Right lobe of liver (tissue), 6 donors: ENCODE results near the gene CYREN. TPM values are rescaled to one million over a fixed set of nuclear protein-coding genes. Genes with fewer than 3 reads are reported as not detected.

Experiments
- ATAC-seq, 4 donors: fragments of 200-7000 bp; cut with Tn5 transposase; one replicate each; pipeline ENCODE4 v1.9.1; 2020; ENCODE audit warnings: mild to moderate bottlenecking in 4 of 4, moderate library complexity in 4 of 4
- DNase-seq, 3 donors: peaks; one replicate each; pipeline ENCODE4 v3.0.0-alpha.2; 2020
- H3K27ac ChIP-seq, 3 donors: fragments of 200-600 bp; one replicate each; pipeline ENCODE4 v1.8.0; 2022
- H3K27me3 ChIP-seq, 2 donors: fragments of 200-600 bp; one replicate each; pipeline ENCODE4 v1.8.0; 2022
- H3K36me3 ChIP-seq, 4 donors: fragments of 200-600 bp; sonication (generic) in 1 of 4; one replicate each; pipeline versions ENCODE4 v1.5.1 to v1.8.0; 2017 to 2022; ENCODE audit warnings: control low read depth in 1 of 4
- H3K4me1 ChIP-seq, 4 donors: fragments of 200-600 bp; sonication (generic) in 1 of 4; one replicate each; pipeline versions ENCODE4 v1.5.1 to v1.8.0; 2017 to 2022; ENCODE audit warnings: control low read depth in 1 of 4
- H3K4me3 ChIP-seq, 3 donors: fragments of 200-600 bp; one replicate each; pipeline ENCODE4 v1.8.0; 2022
- H3K9me3 ChIP-seq, 4 donors: fragments of 200-600 bp; sonication (generic) in 1 of 4; one replicate each; pipeline versions ENCODE4 v1.5.1 to v1.8.0; 2017 to 2022; ENCODE audit warnings: control low read depth in 1 of 4
- CTCF ChIP-seq, 4 donors: fragments of 200-600 bp in 3 of 4; fragments of 450-650 bp in 1 of 4; IDR thresholded peaks; one replicate each; pipeline versions ENCODE4 v1.5.1 to v1.8.0; 2016 to 2022; ENCODE audit warnings: antibody characterized with exemption in 4 of 4, mild to moderate bottlenecking in 2 of 4
- POLR2A ChIP-seq: fragments of 450-650 bp; IDR thresholded peaks from one replicate; pipeline ENCODE4 v1.6.1; 2017; ENCODE audit warnings: antibody characterized with exemption, mild to moderate bottlenecking
- WGBS: methylation state at CpG from one replicate; pipeline ENCODE4 v1.1.6; 2018; ENCODE audit warnings: low coverage, low lambda C conversion rate; ENCODE audit not compliant: insufficient coverage; ENCODE audit errors: missing lambda C conversion rate; 5-methylcytosine and 5-hydroxymethylcytosine counted together
- intact Hi-C, 2 donors: fragments of 100-400 bp; cut with DNase I; formaldehyde crosslinking; loops; one replicate each; pipeline versions ENCODE4 v1.11.2 to v1.14.1; 2022
- long read RNA-seq: library from polyadenylated mRNA; unstranded; transcript quantifications from one replicate; pipeline ENCODE4 v2.0.0, GENCODE V29; 2019
- total RNA-seq, 6 experiments: library from RNA; depleted of rRNA in 2 of 6; stranded (reverse); fragments of >200 nt in 2 of 6; fragmentation: NEBNext Ultra II Directional in 3 of 6; extraction: Animal tissue kit (Norgen Biotek cat#: 25700) in 3 of 6; gene quantifications; one replicate each; pipeline versions ENCODE4 v1.1.0 to v1.2.4, GENCODE V29; 2016 to 2023
- donor health status: DM: no; HTN: yes; CAD: no.
- donor health status: DM: no; HTN: no; CAD: no.
- donor health status: DM: no; HTN: no; CAD: no.
- donor health status: DM: no; HTN: yes; CAD: no.
- donor health status: DM: no; HTN: yes; CAD: no.

Gene CYREN
- 10 to 100 TPM; 11.5 to 17.1 (median 15.0) TPM for total RNA-seq
- long read RNA-seq, partial matches to known transcripts: 1 of 7 reads
- long read RNA-seq, other reads (novel, unspliced or antisense): 4 of 7 reads

DNA sequence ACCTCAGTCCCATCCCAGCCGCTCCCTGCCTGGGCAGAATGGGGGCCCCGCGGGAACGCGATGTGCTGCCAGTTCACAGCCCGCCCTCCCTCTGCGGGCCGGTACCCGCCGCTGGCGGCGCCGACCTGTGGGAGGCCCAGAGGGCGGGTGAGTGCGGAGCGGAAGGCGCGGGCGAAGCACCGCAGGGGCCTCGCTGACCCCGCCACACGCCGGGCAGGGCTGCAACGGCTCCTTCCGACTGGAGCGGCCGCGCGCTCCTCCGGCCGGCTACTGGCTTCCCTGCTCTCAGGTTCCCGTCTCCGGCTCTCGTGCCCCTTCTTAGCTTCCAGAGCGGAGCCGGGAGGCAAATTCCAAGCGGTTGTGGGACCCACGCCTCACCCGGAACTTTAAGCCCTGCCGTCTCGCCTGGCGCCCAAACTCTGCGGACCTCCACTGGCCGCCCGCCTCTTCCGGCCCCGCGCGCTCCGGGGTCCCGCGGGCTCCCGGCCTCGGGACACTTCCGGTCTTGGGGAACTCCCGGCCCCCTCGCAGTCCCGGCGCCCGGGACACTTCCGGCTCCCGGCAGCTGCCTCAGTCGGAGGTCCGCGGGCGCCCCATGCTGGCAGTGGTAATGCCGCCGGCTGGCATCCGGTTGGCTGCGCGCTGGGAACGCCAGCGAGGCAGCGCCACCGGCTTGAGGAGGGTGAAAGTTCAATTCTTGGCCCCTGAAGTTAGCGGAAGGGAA, at the start of gene CYREN:
CYREN (minus strand) TSS at position 434 of the 724 bp plus-strand sequence. CDS start 1,785 bp downstream, outside the sequence.
- Histone ChIP-seq H3K27me3 (no peaks in the 10 kb centered on the region), H3K4me3 (peak within 1 kb of the TSS; percentile 86 to 98 (median 88)), H3K4me1 (peaks cover 0 to 32% (median 6%) of the 10 kb centered on the region in 4 donors), H3K36me3 (peaks cover 0 to 28% (median 0%) of the 10 kb centered on the region in 4 donors), H3K9me3 (no peaks in the 10 kb centered on the region), H3K27ac (peak within 1 kb of the TSS; percentile 97 to 99 (median 98))
- 0% methylated on average over 18 of the region's 77 CpGs for WGBS
- TF ChIP-seq POLR2A: peak; percentile 89
- peak; percentile 59 to 82 (median 70) for TF ChIP-seq CTCF (IDR thresholded peaks at IDR 0.05)
- peak; percentile 98 to 99 (median 98) for DNase-seq
- ATAC-seq: peak; percentile 67 to 90 (median 88)
- intact Hi-C loops: no loop called here

DNA sequence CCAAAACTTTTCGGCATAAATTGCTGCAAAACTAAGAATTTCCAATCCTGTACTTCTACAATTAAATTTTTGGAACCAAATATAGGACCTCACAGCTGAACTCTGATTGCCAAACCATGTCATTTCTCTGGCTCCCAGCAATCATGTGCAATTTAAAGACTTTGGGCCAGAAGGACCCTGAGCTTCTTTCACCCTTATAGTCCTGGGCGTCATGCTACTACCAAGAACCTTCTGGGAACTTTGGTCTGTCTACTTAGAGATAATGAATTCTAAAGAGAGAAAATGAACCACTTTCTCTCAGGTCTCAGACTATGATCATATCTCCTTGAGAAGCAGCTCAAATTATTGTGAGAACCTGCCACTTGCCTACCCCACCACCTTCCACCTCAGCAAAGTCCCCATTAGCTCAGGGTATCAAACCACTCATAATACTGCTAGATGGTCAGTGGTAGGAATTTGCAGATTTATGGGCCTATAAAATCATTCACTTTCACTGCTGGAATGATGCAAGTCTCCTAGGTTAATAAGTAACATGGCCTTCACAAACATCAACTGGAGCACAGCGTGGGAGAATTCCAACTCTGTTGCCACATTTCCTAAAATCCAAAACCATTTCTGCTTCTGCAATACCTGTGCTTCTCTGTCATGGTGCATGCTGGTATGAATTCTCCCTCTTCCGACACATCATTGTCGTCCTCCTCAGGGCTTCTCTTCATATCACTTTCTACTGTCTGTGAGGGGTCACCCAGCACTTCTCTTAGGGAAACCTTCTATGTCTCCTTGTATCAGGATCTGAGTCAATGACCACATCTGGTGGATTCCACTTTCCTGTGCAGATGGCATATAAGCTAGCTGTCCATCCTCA, 47.4 kb upstream of the CYREN start:
- TF ChIP-seq POLR2A: peak; percentile 34
- no peak for TF ChIP-seq CTCF (IDR thresholded peaks at IDR 0.05)
- DNase-seq (no peak), ATAC-seq (peak; percentile 84 to 95 (median 84))
- H3K4me3 ChIP-seq: no peak overlapping the region
- H3K27me3 ChIP-seq: no peaks in the 10 kb centered on the region
- peaks cover 0 to 25% (median 4%) of the 10 kb centered on the region in 4 donors for H3K4me1 ChIP-seq
- H3K9me3 ChIP-seq: no peaks in the 10 kb centered on the region
- WGBS: 38% methylated on average over 5 of the region's 5 CpGs
- no peaks in the 10 kb centered on the region for H3K36me3 ChIP-seq
- intact Hi-C loops: no loop called here
- peak overlapping the region; percentile 49 to 80 (median 74) for H3K27ac ChIP-seq

- Histone ChIP-seq H3K27ac (peak overlapping the region in 2 of 3 donors; percentile 28 to 49), H3K27me3 (no peaks in the 10 kb centered on the region), H3K4me3 (no peak overlapping the region), H3K9me3 (no peaks in the 10 kb centered on the region), H3K4me1 (peaks cover 0 to 25% (median 4%) of the 10 kb centered on the region in 4 donors), H3K36me3 (no peaks in the 10 kb centered on the region)
- DNase-seq (no peak), ATAC-seq (no peak)
- intact Hi-C loops: no loop called here
- 78% methylated on average over 3 of the region's 3 CpGs for WGBS
- TF ChIP-seq POLR2A (no peak), CTCF (IDR thresholded peaks at IDR 0.05) (no peak)
These were observed 45.2 kb upstream of the CYREN start for GRCh38 chr7:135215698-135216097.

GRCh38 chr7:135215180-135215579, 44.7 kb upstream of the CYREN start:
- 28% methylated on average over 3 of the region's 4 CpGs for WGBS
- Histone ChIP-seq H3K36me3 (no peaks in the 10 kb centered on the region), H3K4me3 (no peak overlapping the region), H3K4me1 (peaks cover 0 to 30% (median 6%) of the 10 kb centered on the region in 4 donors), H3K9me3 (no peaks in the 10 kb centered on the region), H3K27me3 (no peaks in the 10 kb centered on the region), H3K27ac (peak overlapping the region in 2 of 3 donors; percentile 28 to 49)
- ATAC-seq (peak in 2 of 4 donors; percentile 2 to 6), DNase-seq (no peak)
- TF ChIP-seq CTCF (IDR thresholded peaks at IDR 0.05) (no peak), POLR2A (no peak)
- intact Hi-C loops: no loop called here
